Fibroblast of the aortic adventitia (primary cell): ENCODE results near the gene FOXB2. TPM values are rescaled to one million over a fixed set of nuclear protein-coding genes. Genes with fewer than 3 reads are reported as not detected.

ENCODE experiments used
- DNase-seq: peaks from one replicate; pipeline ENCODE4 v3.0.0-alpha.2; 2010; ENCODE audit warnings: low read depth
- H3K4me3 ChIP-seq: 2 replicates; pipeline ENCODE4 v1.5.1; 2011; ENCODE audit warnings: low read depth, mild to moderate bottlenecking, control low read depth, low read length, moderate library complexity
- total RNA-seq: library from RNA; depleted of rRNA; stranded (reverse); fragments of >200 nt; gene quantifications from 2 replicates; pipeline ENCODE4 v1.2.3, GENCODE V29; 2012; ENCODE audit warnings: low replicate concordance
- TF ChIP-seq, protein P1 (sequence below): IDR thresholded peaks from 2 replicates; pipeline ENCODE4 v1.5.1; 2011; ENCODE audit warnings: mild to moderate bottlenecking, low read length, control low read depth, inconsistent platforms; ENCODE audit not compliant: insufficient read depth

The FOXB2 gene
- total RNA-seq, 1 donor, result not detected

DNA sequence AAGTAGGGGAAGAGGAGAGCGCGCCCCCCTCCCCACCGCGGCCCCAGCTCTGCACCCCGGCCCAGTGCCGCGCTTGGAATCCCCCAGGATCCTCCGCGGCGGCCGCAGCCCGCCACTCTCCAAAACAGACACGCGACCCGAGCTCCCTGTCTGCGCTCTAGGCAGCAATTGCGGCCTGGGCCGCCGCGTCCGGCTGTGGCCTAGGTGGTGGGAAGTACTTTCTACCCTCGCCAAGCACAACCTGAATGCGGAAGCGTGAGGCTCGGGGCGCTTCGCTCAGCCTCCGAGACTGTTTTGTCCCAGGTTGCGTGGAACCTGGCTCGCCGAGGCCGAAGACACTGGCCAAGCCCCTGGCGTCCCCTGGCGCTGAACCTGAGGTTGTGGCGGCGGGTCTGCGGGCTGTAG, 3.3 kb upstream of the FOXB2 start:
- no peak for DNase-seq
- TF ChIP-seq, protein P1, sequence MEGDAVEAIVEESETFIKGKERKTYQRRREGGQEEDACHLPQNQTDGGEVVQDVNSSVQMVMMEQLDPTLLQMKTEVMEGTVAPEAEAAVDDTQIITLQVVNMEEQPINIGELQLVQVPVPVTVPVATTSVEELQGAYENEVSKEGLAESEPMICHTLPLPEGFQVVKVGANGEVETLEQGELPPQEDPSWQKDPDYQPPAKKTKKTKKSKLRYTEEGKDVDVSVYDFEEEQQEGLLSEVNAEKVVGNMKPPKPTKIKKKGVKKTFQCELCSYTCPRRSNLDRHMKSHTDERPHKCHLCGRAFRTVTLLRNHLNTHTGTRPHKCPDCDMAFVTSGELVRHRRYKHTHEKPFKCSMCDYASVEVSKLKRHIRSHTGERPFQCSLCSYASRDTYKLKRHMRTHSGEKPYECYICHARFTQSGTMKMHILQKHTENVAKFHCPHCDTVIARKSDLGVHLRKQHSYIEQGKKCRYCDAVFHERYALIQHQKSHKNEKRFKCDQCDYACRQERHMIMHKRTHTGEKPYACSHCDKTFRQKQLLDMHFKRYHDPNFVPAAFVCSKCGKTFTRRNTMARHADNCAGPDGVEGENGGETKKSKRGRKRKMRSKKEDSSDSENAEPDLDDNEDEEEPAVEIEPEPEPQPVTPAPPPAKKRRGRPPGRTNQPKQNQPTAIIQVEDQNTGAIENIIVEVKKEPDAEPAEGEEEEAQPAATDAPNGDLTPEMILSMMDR, result no peak
- H3K4me3 ChIP-seq, result no peak overlapping the region

DNA sequence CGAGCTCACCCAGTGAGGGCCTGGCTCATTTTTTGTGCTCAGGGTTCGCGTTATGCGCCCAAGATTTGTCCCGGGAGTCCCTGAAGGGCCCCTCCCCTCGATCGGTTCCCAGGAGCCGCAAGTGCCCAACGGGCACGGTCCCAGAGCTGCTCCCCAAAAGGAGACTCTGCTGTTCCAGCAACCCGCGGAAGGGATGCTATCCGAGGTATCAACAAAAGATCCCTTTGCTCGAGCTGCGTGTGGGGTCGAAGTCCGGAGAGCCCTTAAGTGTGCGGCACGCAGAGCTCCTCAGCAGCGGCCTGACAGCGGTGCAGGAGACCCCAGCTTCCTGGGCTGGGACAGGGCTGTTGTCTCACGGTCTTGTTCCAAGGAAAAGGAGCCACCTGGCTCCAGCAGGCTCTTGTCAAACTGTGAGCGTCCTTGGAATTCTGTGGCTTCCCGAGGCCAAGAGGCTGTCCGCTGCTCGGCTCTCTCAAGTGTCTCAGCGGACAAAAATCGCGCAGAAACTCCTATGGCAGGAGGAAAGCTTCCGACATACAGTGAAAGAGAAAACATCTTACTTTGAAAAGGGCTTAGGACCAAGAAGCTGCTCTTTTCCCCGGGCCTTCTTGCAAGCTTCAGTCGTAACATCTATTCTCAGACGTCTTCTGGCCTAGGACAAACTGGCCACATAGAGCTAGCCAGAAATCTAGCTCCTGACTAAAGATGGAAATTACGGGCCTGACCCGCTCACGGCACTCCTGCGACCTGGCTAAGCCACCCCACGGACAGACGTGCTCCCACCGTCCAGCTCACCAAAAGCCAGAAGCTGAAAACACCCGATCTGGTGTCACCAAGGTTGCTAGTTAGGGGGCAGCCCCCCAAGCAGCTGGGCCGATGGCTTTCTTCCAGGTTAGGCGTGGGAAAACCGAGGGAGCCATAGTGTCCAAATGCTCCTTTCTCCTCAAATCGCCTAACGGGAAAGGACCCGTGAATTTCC, 2.6 kb upstream of the FOXB2 start:
- TF ChIP-seq, protein P1, result no peak
- H3K4me3 ChIP-seq, result no peak overlapping the region
- no peak for DNase-seq

DNA sequence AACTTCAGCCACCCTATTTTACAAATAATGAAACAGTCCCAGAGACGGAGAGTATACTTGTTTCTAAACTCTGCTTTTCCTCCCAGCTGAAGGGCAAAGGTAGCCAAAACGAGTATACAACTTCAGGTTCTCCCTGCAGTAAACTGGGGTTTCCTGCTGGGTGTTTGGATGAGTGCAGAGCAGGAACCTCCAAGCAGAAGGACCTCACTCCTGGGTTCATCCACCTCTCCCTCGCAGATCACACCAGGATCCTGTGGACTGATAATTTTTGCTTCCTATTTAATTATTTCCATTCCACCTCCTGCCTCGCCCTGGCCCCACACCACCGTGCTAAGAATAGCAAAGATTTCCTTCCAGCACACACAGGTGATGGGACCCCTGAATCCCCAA, 2.0 kb upstream of the FOXB2 start:
- TF ChIP-seq, protein P1, result no peak
- no peak overlapping the region for H3K4me3 ChIP-seq
- DNase-seq, result no peak

GRCh38 chr9:77018058-77018968, 1.1 kb upstream of the FOXB2 start:
- TF ChIP-seq, protein P1, result no peak
- H3K4me3 ChIP-seq, result no peak overlapping the region
- DNase-seq, result no peak

- TF ChIP-seq, protein P1, result no peak
- DNase-seq, result no peak
- H3K4me3 ChIP-seq, result no peak overlapping the region
Measured at GRCh38 chr9:77018969-77019235, 553 bp upstream of the FOXB2 start.

DNA sequence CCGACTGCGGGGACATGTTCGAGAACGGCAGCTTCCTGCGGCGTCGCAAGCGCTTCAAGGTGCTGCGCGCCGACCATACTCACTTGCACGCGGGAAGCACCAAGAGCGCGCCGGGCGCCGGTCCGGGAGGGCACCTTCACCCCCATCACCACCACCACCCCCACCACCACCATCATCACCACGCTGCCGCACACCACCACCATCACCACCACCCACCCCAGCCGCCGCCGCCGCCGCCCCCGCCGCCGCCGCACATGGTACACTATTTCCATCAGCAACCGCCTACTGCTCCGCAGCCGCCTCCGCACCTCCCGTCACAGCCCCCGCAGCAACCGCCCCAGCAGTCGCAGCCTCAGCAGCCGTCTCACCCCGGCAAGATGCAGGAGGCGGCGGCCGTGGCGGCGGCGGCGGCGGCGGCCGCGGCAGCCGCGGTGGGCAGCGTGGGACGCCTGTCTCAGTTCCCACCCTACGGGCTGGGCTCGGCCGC, 514 bp downstream of the FOXB2 start:
- DNase-seq, result no peak
- TF ChIP-seq, protein P1, result no peak
- H3K4me3 ChIP-seq, result no peak overlapping the region
